Type B pancreatic cell (in vitro differentiated cells): ENCODE measurements around the gene RLF. TPM values are rescaled to one million over a fixed set of nuclear protein-coding genes. Genes with fewer than 3 reads are reported as not detected.
A peak's percentile ranks its signal among the peaks of the same experiment; 100 is the strongest.
"Not testable (repeated sequence)": the region's sequence is repeated elsewhere in the genome, so short reads cannot be mapped to it uniquely, and the experiment has no call there.

Experiments
- DNase-seq: peaks from one replicate; pipeline ENCODE4 v3.0.0; 2021; ENCODE audit warnings: mixed read lengths; ENCODE audit not compliant: unreplicated experiment; ENCODE audit errors: extremely low spot score
- H3K27ac Mint-ChIP-seq: 2 replicates; pipeline ENCODE4 v1.8.0; 2021; ENCODE audit warnings: mild to moderate bottlenecking, mixed read lengths
- H3K27me3 Mint-ChIP-seq: 2 replicates; pipeline ENCODE4 v1.8.0; 2021; ENCODE audit warnings: mixed read lengths
- H3K36me3 Mint-ChIP-seq: 2 replicates; pipeline ENCODE4 v1.8.0; 2021; ENCODE audit warnings: mixed read lengths
- H3K4me1 Mint-ChIP-seq: one replicate; pipeline ENCODE4 v1.8.0; 2021; ENCODE audit warnings: mixed read lengths; ENCODE audit not compliant: unreplicated experiment
- H3K4me3 Mint-ChIP-seq: 2 replicates; pipeline ENCODE4 v1.8.0; 2021; ENCODE audit warnings: mild to moderate bottlenecking, mixed read lengths
- H3K9me3 Mint-ChIP-seq: 2 replicates; pipeline ENCODE4 v1.8.0; 2021; ENCODE audit warnings: mixed read lengths
- total RNA-seq: library from RNA; stranded (reverse); gene quantifications from 2 replicates; pipeline ENCODE4 v1.2.1, GENCODE V29; 2021; ENCODE audit warnings: low replicate concordance
- TF ChIP-seq, protein P1 (sequence below): fragments of 200-600 bp; sonication (generic); conservative IDR thresholded peaks from 2 replicates; pipeline ENCODE4 v1.5.0; 2021; ENCODE audit warnings: antibody characterized with exemption, mild to moderate bottlenecking

The RLF gene
- total RNA-seq, 1 donor from 2014 or later: 21.4 TPM

DNA sequence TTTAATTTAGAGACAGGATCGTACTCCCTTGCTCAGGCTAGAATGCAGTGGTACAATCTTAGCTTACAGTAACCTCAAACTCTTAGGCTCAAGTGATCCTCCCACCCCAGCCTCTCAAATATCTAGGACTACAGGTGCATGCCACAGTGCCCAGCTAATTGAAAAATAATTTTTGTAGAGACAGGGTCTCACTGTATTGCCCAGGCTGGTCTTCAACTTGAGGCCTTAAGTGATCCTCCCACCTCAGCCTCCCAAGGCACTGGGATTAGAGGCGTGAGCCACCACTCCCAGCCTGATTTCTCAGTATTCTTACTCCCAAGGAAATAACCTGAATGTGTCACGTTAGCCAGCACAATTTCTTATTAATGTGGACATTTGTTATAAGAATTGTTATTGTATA is 9.8 kb downstream of the RLF start:
- H3K27me3 Mint-ChIP-seq: no peaks in the 10 kb centered on the region
- TF ChIP-seq, protein P1, sequence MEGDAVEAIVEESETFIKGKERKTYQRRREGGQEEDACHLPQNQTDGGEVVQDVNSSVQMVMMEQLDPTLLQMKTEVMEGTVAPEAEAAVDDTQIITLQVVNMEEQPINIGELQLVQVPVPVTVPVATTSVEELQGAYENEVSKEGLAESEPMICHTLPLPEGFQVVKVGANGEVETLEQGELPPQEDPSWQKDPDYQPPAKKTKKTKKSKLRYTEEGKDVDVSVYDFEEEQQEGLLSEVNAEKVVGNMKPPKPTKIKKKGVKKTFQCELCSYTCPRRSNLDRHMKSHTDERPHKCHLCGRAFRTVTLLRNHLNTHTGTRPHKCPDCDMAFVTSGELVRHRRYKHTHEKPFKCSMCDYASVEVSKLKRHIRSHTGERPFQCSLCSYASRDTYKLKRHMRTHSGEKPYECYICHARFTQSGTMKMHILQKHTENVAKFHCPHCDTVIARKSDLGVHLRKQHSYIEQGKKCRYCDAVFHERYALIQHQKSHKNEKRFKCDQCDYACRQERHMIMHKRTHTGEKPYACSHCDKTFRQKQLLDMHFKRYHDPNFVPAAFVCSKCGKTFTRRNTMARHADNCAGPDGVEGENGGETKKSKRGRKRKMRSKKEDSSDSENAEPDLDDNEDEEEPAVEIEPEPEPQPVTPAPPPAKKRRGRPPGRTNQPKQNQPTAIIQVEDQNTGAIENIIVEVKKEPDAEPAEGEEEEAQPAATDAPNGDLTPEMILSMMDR: no peak
- no peak for DNase-seq
- H3K27ac Mint-ChIP-seq: no peak overlapping the region
- no peaks in the 10 kb centered on the region for H3K9me3 Mint-ChIP-seq
- no peak overlapping the region for H3K4me3 Mint-ChIP-seq
- H3K4me1 Mint-ChIP-seq: peaks cover under 1% of the 10 kb centered on the region
- peaks cover 5% of the 10 kb centered on the region for H3K36me3 Mint-ChIP-seq

DNA sequence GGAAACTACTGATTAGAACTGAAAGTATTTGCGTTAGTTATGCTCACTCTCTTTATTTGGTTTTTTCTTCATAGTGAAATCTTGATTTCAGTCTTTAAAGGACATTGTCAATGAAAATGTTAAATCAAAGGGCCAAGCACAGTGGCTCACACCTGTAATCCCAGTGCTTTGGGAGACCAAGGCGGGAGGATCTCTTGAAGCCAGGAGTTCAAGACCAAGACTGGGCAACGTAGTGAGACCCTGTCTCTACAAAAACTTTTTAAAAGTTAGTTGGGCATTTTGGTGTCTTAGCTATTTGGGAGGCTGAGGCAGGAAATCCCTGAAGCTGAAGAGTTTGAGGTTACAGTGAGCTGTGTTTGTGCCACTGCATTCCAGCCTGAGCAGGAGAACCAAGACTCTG is 13.6 kb downstream of the RLF start:
- H3K27ac Mint-ChIP-seq: no peak overlapping the region
- TF ChIP-seq, protein P1: no peak

DNA sequence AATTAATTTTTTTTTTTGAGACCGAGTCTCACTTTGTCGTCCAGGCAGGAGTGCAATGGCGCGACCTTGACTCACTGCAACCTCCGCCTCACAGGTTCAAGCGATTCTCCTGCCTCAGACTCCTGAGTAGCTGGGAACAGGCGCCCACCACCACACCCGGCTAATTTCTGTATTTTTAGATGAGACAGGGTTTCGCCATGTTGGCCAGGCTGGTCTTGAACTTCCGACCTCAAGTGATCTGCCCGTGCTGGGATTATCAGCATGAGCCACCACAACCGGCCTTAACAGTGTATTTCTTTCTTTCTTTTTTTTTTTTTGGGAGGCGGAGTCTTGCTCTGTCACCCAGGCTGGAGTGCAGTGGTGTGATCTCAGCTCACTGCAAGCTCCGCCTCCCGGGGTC is 15.8 kb downstream of the RLF start:
- not testable (repeated sequence) for H3K9me3 Mint-ChIP-seq, H3K4me3 Mint-ChIP-seq, H3K27ac Mint-ChIP-seq, DNase-seq, H3K27me3 Mint-ChIP-seq, H3K4me1 Mint-ChIP-seq
- H3K36me3 Mint-ChIP-seq: peaks cover 11% of the 10 kb centered on the region

More for the DNA sequence above, 13.6 kb downstream of the RLF start:
- DNase-seq: no peak
- Mint-ChIP-seq H3K4me1 (peaks cover 4% of the 10 kb centered on the region), H3K4me3 (no peak overlapping the region), H3K36me3 (peaks cover 11% of the 10 kb centered on the region), H3K9me3 (no peaks in the 10 kb centered on the region), H3K27me3 (no peaks in the 10 kb centered on the region)

DNA sequence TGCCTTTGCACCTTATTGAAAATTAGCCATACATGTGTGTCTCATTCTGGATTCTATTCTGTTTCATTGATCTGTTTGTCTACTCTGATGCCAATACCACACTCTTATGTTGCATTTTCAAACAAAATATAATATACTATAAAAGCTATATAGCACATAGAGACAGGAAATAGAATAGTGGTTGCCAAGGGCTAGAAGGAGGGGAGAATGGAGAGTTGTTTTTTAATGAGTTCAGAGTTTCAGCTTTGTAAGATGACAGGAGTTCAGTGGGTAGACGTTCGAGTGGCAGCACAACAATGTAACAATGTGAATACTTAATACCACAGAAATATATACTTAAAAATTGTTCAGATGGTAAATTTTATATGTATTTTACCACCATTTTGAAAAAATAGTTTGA is 17.0 kb downstream of the RLF start:
- TF ChIP-seq, protein P1: no peak
- Mint-ChIP-seq H3K27me3 (no peaks in the 10 kb centered on the region), H3K4me3 (no peak overlapping the region), H3K36me3 (peaks cover 11% of the 10 kb centered on the region), H3K4me1 (peaks cover 14% of the 10 kb centered on the region), H3K27ac (no peak overlapping the region), H3K9me3 (no peaks in the 10 kb centered on the region)
- DNase-seq: no peak

DNA sequence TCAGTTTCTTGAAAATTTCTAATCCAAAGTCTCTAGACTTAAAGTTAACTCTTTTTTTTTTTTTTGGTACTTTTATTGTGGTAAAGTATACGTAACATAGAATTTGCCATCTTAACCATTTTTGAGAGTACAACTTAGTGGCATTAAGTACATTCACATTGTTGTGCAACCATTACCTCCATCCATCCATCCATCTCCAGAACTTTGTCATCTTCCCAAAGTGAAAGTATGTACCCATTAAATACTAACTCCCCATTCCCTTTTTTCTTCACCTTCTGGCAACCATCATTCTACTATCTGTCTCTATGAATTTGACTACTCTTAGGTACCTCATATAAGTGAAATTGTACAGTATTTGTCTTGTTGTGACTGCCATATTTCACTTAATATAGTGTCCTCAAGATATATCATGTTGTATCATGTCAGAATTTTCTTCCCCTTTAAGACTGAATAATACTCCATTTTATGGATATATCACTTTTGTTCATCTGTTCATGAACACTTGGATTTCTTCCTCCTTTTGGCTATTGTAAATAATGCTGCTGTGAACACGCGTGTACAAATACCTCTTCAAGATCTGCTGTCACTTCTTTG is 18.4 kb downstream of the RLF start:
- TF ChIP-seq, protein P1: no peak
- Mint-ChIP-seq H3K27ac (no peak overlapping the region), H3K9me3 (no peaks in the 10 kb centered on the region), H3K36me3 (peaks cover 11% of the 10 kb centered on the region), H3K4me1 (peaks cover 16% of the 10 kb centered on the region), H3K4me3 (no peak overlapping the region), H3K27me3 (no peaks in the 10 kb centered on the region)
- no peak for DNase-seq

DNA sequence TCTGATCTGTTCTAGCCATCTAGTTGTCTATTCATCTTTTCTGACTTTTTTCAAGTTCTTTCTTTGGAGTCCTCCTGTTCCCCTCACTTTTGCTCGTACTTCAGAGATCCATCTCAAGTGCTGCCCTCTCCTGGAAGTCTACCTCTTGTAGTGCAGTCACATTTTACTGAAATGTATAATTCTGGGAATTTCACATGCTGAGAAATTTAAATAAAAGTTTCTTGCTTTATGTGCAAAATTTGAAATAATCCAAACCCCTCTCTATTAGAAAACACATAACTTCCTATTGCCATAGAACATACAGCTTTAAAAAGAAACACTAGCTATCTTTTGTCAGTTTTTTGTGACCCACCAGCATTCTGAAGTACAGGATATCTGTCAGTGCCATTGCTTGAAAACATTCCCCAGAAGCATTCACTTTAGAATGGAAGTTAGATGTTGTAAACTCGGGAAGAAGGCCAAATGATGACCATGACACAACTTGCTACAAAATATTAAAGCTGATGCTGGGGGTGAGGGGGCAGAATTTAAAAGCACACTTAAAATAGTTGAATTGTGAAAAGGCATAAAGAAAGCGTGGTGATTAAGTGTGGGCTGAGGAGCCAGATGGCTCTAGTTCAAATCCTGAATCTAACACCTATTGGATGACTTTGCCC is 22.0 kb downstream of the RLF start:
- Mint-ChIP-seq H3K36me3 (peaks cover 5% of the 10 kb centered on the region), H3K4me1 (peaks cover 14% of the 10 kb centered on the region), H3K9me3 (no peaks in the 10 kb centered on the region)

More for the DNA sequence above, 22.0 kb downstream of the RLF start:
- Mint-ChIP-seq H3K27me3 (no peaks in the 10 kb centered on the region), H3K4me3 (no peak overlapping the region), H3K27ac (no peak overlapping the region)
- DNase-seq: no peak
- TF ChIP-seq, protein P1: peak; percentile 65
